ENCODE results near the gene ABT1. TPM values are rescaled to one million over a fixed set of nuclear protein-coding genes. Genes with fewer than 3 reads are reported as not detected.
A peak's percentile ranks its signal among the peaks of the same experiment; 100 is the strongest.

ABT1 gene
- total RNA-seq, 1 experiment from 2014 or later: 19.5 TPM

- BruUV-seq (replicated peaks): no TSS peak
Observed at GRCh38 chr6:26604026-26604425, 7.3 kb downstream of the ABT1 start.

GRCh38 chr6:26604797-26605196 lies 8.0 kb downstream of the ABT1 start:
- Histone ChIP-seq H3K4me1 (replicated peaks; ENCODE audit: insufficient read depth) (no peaks in the 10 kb centered on the region), H3F3A (ENCODE audit: insufficient read depth, low read depth) (peaks cover 6% of the 10 kb centered on the region; the same call in 1 of the 2 replicates), H3K36me3 (ENCODE audit: low read depth) (0 out of 2 replicates have a peak, but pooled peaks cover under 1% of the 10 kb centered on the region), H3K4me3 (no peak overlapping the region), H3K9me3 (ENCODE audit: insufficient read depth, low read depth) (no peaks in the 10 kb centered on the region), H3K4me2 (no peak overlapping the region), H3K9me2 (ENCODE audit: insufficient read depth) (no peaks in the 10 kb centered on the region), H4K20me1 (ENCODE audit: insufficient read depth) (no peaks in the 10 kb centered on the region), H3K27ac (no peak overlapping the region), H3K27me3 (ENCODE audit: insufficient read depth, low read depth) (no peaks in the 10 kb centered on the region), H3K79me2 (ENCODE audit: low read depth) (no peaks in the 10 kb centered on the region), H2AFZ (no peak overlapping the region)
- TF ChIP-seq EZH2 (IDR thresholded peaks at IDR 0.05; ENCODE audit: low read depth) (no peak), CTCF (conservative IDR thresholded peaks at IDR 0.05) (no peak)
- intact Hi-C loops (cut with micrococcal nuclease; ENCODE audit: unreplicated experiment): no loop called here
- DNase-seq: peak in 1 of 2 experiments; percentile 37
- BruUV-seq (replicated peaks): no TSS peak
- CTCF ChIA-PET: no interaction called here
- POLR2A ChIA-PET (ENCODE audit: unreplicated experiment): no interaction called here

More at GRCh38 chr6:26604026-26604425, 7.3 kb downstream of the ABT1 start:
- H3K9me3 ChIP-seq (ENCODE audit: insufficient read depth, low read depth): no peaks in the 10 kb centered on the region
- H3K79me2 ChIP-seq (ENCODE audit: low read depth): no peaks in the 10 kb centered on the region
- TF ChIP-seq CTCF (conservative IDR thresholded peaks at IDR 0.05): no peak
- TF ChIP-seq EZH2 (IDR thresholded peaks at IDR 0.05; ENCODE audit: low read depth): no peak
- H3K27me3 ChIP-seq (ENCODE audit: insufficient read depth, low read depth): no peaks in the 10 kb centered on the region
- intact Hi-C loops (cut with micrococcal nuclease; ENCODE audit: unreplicated experiment): no loop called here
- CTCF ChIA-PET: no interaction called here
- H3K4me1 ChIP-seq (replicated peaks; ENCODE audit: insufficient read depth): no peaks in the 10 kb centered on the region
- no peak overlapping the region for H2AFZ ChIP-seq
- H3K4me3 ChIP-seq: no peak overlapping the region
- peaks cover 9% of the 10 kb centered on the region; the same call in 1 of the 2 replicates for H3K36me3 ChIP-seq (ENCODE audit: low read depth)
- POLR2A ChIA-PET (ENCODE audit: unreplicated experiment): no interaction called here
- no peak overlapping the region for H3K27ac ChIP-seq
- H4K20me1 ChIP-seq (ENCODE audit: insufficient read depth): no peaks in the 10 kb centered on the region
- H3K4me2 ChIP-seq: no peak overlapping the region
- no peaks in the 10 kb centered on the region for H3K9me2 ChIP-seq (ENCODE audit: insufficient read depth)
- H3F3A ChIP-seq (ENCODE audit: insufficient read depth, low read depth): peaks cover 7% of the 10 kb centered on the region; the same call in 1 of the 2 replicates
- no peak for DNase-seq

- BruUV-seq (replicated peaks): no TSS peak
- Histone ChIP-seq H3K9me2 (ENCODE audit: insufficient read depth) (no peaks in the 10 kb centered on the region), H2AFZ (peak overlapping the region; percentile 29; the same call in 1 of the 2 replicates), H3F3A (ENCODE audit: insufficient read depth, low read depth) (no peaks in the 10 kb centered on the region), H3K27me3 (ENCODE audit: insufficient read depth, low read depth) (no peaks in the 10 kb centered on the region), H3K79me2 (ENCODE audit: low read depth) (no peaks in the 10 kb centered on the region), H3K4me1 (replicated peaks; ENCODE audit: insufficient read depth) (no peaks in the 10 kb centered on the region), H3K4me2 (peak overlapping the region; percentile 62), H4K20me1 (ENCODE audit: insufficient read depth) (no peaks in the 10 kb centered on the region), H3K9me3 (ENCODE audit: insufficient read depth, low read depth) (no peaks in the 10 kb centered on the region), H3K27ac (no peak overlapping the region), H3K4me3 (peak overlapping the region; percentile 37; the same call in 1 of the 2 replicates), H3K36me3 (ENCODE audit: low read depth) (no peaks in the 10 kb centered on the region)
- CTCF ChIA-PET: no interaction called here
- TF ChIP-seq EZH2 (IDR thresholded peaks at IDR 0.05; ENCODE audit: low read depth) (no peak), CTCF (conservative IDR thresholded peaks at IDR 0.05) (peak; percentile 83)
- POLR2A ChIA-PET (ENCODE audit: unreplicated experiment): no interaction called here
- intact Hi-C loops (cut with micrococcal nuclease; ENCODE audit: unreplicated experiment): loop anchor here (1.0 kb wide), 3 partner anchors 472 to 550 kb away; no protein-coding TSS in a partner anchor
- peak; percentile 49 to 56 for DNase-seq
Observed at GRCh38 chr6:26607434-26608230, 10.9 kb downstream of the ABT1 start.
